HEK293 (cell line): Measurements from ENCODE around the gene GRM4.
A peak's percentile ranks its signal among the peaks of the same experiment; 100 is the strongest.

Source experiments
- CTCF ChIA-PET: fragments of 350-600 bp; formaldehyde crosslinking; extraction: SDS; loops from one replicate; lab custom pipeline; 2021; ENCODE audit warnings: antibody characterized with exemption; lab: Yijun Ruan, JAX
- POLR2A ChIA-PET: fragments of 300-600 bp; formaldehyde crosslinking; extraction: SDS; loops from one replicate; lab custom pipeline; 2020; ENCODE audit warnings: antibody characterized with exemption, inconsistent platforms; lab: Yijun Ruan, JAX
- H3K27ac ChIP-seq: fragments of 200-500 bp; sonication (Bioruptor generic); 2 replicates; pipeline ENCODE4 v1.5.1; 2014; ENCODE audit warnings: low read depth, low read length, control low read depth, inconsistent platforms; ENCODE audit errors: extremely low read depth
- H3K36me3 ChIP-seq, 2 experiments: fragments of 200-500 bp in 1 of 2; sonication (Bioruptor generic) in 1 of 2; 1 replicate in 1 of 2; 2 replicates in 1 of 2; pipeline ENCODE4 v1.5.1; 2014 to 2017; ENCODE audit warnings: inconsistent platforms in 2 of 2, low read length in 2 of 2; ENCODE audit not compliant: control insufficient read depth in 2 of 2, insufficient read depth in 1 of 2
- H3K4me1 ChIP-seq: fragments of 200-500 bp; sonication (Bioruptor generic); 2 replicates; pipeline ENCODE4 v1.5.1; 2014; ENCODE audit warnings: mild to moderate bottlenecking, low read length, inconsistent platforms; ENCODE audit not compliant: control insufficient read depth, insufficient read depth
- H3K4me3 ChIP-seq: 2 replicates; pipeline ENCODE4 v1.5.1; 2011; ENCODE audit warnings: low read depth, mild to moderate bottlenecking, control low read depth, low read length, moderate library complexity
- H3K9me3 ChIP-seq: fragments of 200-500 bp; sonication (Bioruptor generic); 2 replicates; pipeline ENCODE4 v1.5.1; 2014; ENCODE audit warnings: low read depth, low read length, inconsistent platforms; ENCODE audit not compliant: control insufficient read depth, insufficient read depth
- CTCF ChIP-seq: fragments of 450-650 bp; formaldehyde crosslinking; IDR thresholded peaks from 2 replicates; pipeline ENCODE4 v1.5.1; 2016; ENCODE audit warnings: missing biosample characterization, missing genetic modification characterization
- INSM2 ChIP-seq: fragments of 450-650 bp; formaldehyde crosslinking; IDR thresholded peaks from 2 replicates; pipeline ENCODE4 v1.5.1; 2016; ENCODE audit warnings: missing biosample characterization, missing genetic modification characterization
- MEIS1 ChIP-seq: sonication (generic); formaldehyde crosslinking; IDR thresholded peaks from 2 replicates; pipeline ENCODE4 v1.8.1; 2022; ENCODE audit warnings: missing genetic modification reagents, mild to moderate bottlenecking, borderline replicate concordance
- MZF1 ChIP-seq: fragments of 450-650 bp; formaldehyde crosslinking; IDR thresholded peaks from 2 replicates; pipeline ENCODE4 v1.5.1; 2017; ENCODE audit warnings: missing biosample characterization, missing genetic modification characterization, borderline replicate concordance
- ZBTB11 ChIP-seq: fragments of 450-650 bp; formaldehyde crosslinking; conservative IDR thresholded peaks from 2 replicates; pipeline ENCODE4 v1.5.1; 2016; ENCODE audit warnings: low read depth, missing biosample characterization, missing genetic modification characterization
- ZBTB44 ChIP-seq: fragments of 450-650 bp; IDR thresholded peaks from 2 replicates; pipeline ENCODE4 v1.5.1; 2018; ENCODE audit warnings: missing biosample characterization, mild to moderate bottlenecking, missing genetic modification characterization
- ZBTB8A ChIP-seq: fragments of 450-650 bp; formaldehyde crosslinking; IDR thresholded peaks from 2 replicates; pipeline ENCODE4 v1.5.1; 2016; ENCODE audit warnings: missing biosample characterization, missing genetic modification characterization
- ZNF266 ChIP-seq: fragments of 450-650 bp; formaldehyde crosslinking; IDR thresholded peaks from 2 replicates; pipeline ENCODE4 v1.5.1; 2016; ENCODE audit warnings: missing biosample characterization, missing genetic modification characterization, low read depth
- ZNF37A ChIP-seq: fragments of 450-650 bp; IDR thresholded peaks from 2 replicates; pipeline ENCODE4 v1.5.1; 2018; ENCODE audit warnings: missing biosample characterization, missing genetic modification characterization
- ZNF473 ChIP-seq: fragments of 450-650 bp; formaldehyde crosslinking; IDR thresholded peaks from 2 replicates; pipeline ENCODE4 v1.5.1; 2017; ENCODE audit warnings: missing biosample characterization, missing genetic modification characterization
- ZNF544 ChIP-seq: fragments of 450-650 bp; formaldehyde crosslinking; IDR thresholded peaks from 2 replicates; pipeline ENCODE4 v1.5.0; 2017; ENCODE audit warnings: missing biosample characterization, missing genetic modification characterization
- ZNF571 ChIP-seq: fragments of 450-650 bp; formaldehyde crosslinking; IDR thresholded peaks from 2 replicates; pipeline ENCODE4 v1.5.0; 2017; ENCODE audit warnings: missing biosample characterization, missing genetic modification characterization
- ZNF629 ChIP-seq: fragments of 450-650 bp; formaldehyde crosslinking; IDR thresholded peaks from 2 replicates; pipeline ENCODE4 v1.5.1; 2017; ENCODE audit warnings: missing biosample characterization, missing genetic modification characterization
- ZNF768 ChIP-seq: fragments of 450-650 bp; formaldehyde crosslinking; IDR thresholded peaks from 2 replicates; pipeline ENCODE4 v1.5.1; 2018; ENCODE audit warnings: missing biosample characterization, mild to moderate bottlenecking, missing genetic modification characterization
- ZNF791 ChIP-seq: fragments of 450-650 bp; formaldehyde crosslinking; IDR thresholded peaks from 2 replicates; pipeline ENCODE4 v1.5.1; 2016; ENCODE audit warnings: missing biosample characterization, missing genetic modification characterization
- ZNF830 ChIP-seq: fragments of 450-650 bp; IDR thresholded peaks from 2 replicates; pipeline ENCODE4 v1.5.0; 2018; ENCODE audit warnings: missing biosample characterization, missing genetic modification characterization, low read depth, mild to moderate bottlenecking, moderate library complexity
- TF ChIP-seq, protein P1 (sequence below): fragments of 450-650 bp; formaldehyde crosslinking; conservative IDR thresholded peaks from 2 replicates; pipeline ENCODE4 v1.5.1; 2016; ENCODE audit warnings: low read depth, missing biosample characterization, missing genetic modification characterization
- TF ChIP-seq, protein P2 (sequence below): fragments of 450-650 bp; formaldehyde crosslinking; IDR thresholded peaks from 2 replicates; pipeline ENCODE4 v1.5.1; 2017; ENCODE audit warnings: missing biosample characterization, missing genetic modification characterization

Gene GRM4

GRCh38 chr6:34061348-34061747, 84.5 kb downstream of the GRM4 start:
- POLR2A ChIA-PET, result no interaction called here
- Histone ChIP-seq H3K9me3 (no peaks in the 10 kb centered on the region), H3K27ac (no peak overlapping the region), H3K36me3 (no peaks in the 10 kb centered on the region), H3K4me1 (no peaks in the 10 kb centered on the region), H3K4me3 (no peak overlapping the region)
- TF ChIP-seq ZNF768 (peak; percentile 78; the same call in 1 of the 2 replicates), ZNF629 (tag by site-specific recombination) (no peak), ZNF37A (tag by site-specific recombination) (no peak)
- CTCF ChIA-PET, result interaction anchor here (0.7 to 2.4 kb wide), 3 partner anchors 93 to 369 kb away, joined by 3 to 13 read pairs (median 7); no protein-coding TSS in a partner anchor

DNA sequence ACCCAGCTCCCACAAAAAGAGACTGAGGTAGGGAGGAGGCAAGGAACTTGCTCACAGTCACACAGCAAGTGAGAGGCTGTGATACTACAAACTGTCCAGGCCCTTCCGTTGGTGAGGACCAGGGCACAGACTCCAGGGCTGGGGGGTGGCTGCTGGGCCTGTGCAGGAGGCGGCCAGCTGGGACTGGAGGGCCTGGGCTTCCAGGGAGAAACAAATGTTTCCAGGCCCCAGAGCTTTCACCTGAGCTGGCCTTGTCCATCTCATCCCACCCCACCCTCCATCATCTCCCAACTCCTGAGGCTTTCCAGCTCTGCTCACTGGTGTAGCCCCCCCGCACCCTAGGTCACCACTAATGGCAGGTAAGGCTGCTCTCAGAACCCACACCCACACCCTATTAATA, 86.0 kb downstream of the GRM4 start:
- H3K9me3 ChIP-seq, result no peaks in the 10 kb centered on the region
- H3K4me3 ChIP-seq, result no peak overlapping the region
- no peak for TF ChIP-seq ZNF791 (tag by site-specific recombination)
- TF ChIP-seq, protein P1, sequence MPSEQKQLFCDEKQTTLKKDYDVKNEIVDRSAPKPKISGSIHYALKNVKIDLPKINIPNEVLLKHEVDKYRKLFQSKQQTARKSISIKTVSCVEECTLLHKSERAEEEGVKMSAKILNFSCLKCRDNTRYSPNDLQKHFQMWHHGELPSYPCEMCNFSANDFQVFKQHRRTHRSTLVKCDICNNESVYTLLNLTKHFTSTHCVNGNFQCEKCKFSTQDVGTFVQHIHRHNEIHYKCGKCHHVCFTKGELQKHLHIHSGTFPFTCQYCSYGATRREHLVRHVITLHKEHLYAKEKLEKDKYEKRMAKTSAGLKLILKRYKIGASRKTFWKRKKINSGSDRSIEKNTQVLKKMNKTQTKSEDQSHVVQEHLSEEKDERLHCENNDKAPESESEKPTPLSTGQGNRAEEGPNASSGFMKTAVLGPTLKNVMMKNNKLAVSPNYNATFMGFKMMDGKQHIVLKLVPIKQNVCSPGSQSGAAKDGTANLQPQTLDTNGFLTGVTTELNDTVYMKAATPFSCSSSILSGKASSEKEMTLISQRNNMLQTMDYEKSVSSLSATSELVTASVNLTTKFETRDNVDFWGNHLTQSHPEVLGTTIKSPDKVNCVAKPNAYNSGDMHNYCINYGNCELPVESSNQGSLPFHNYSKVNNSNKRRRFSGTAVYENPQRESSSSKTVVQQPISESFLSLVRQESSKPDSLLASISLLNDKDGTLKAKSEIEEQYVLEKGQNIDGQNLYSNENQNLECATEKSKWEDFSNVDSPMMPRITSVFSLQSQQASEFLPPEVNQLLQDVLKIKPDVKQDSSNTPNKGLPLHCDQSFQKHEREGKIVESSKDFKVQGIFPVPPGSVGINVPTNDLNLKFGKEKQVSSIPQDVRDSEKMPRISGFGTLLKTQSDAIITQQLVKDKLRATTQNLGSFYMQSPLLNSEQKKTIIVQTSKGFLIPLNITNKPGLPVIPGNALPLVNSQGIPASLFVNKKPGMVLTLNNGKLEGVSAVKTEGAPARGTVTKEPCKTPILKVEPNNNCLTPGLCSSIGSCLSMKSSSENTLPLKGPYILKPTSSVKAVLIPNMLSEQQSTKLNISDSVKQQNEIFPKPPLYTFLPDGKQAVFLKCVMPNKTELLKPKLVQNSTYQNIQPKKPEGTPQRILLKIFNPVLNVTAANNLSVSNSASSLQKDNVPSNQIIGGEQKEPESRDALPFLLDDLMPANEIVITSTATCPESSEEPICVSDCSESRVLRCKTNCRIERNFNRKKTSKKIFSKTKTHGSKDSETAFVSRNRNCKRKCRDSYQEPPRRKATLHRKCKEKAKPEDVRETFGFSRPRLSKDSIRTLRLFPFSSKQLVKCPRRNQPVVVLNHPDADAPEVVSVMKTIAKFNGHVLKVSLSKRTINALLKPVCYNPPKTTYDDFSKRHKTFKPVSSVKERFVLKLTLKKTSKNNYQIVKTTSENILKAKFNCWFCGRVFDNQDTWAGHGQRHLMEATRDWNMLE (tag by site-specific recombination), result no peak
- TF ChIP-seq MZF1 (tag by site-specific recombination), result no peak
- TF ChIP-seq ZNF830 (tag by site-specific recombination), result no peak
- TF ChIP-seq ZNF473, result no peak
- no peak for TF ChIP-seq ZBTB8A (tag by site-specific recombination)
- TF ChIP-seq ZBTB11, result no peak
- no peak for TF ChIP-seq ZNF544 (tag by site-specific recombination)
- TF ChIP-seq, protein P2, sequence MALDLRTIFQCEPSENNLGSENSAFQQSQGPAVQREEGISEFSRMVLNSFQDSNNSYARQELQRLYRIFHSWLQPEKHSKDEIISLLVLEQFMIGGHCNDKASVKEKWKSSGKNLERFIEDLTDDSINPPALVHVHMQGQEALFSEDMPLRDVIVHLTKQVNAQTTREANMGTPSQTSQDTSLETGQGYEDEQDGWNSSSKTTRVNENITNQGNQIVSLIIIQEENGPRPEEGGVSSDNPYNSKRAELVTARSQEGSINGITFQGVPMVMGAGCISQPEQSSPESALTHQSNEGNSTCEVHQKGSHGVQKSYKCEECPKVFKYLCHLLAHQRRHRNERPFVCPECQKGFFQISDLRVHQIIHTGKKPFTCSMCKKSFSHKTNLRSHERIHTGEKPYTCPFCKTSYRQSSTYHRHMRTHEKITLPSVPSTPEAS (tag by site-specific recombination), result no peak
- TF ChIP-seq ZNF266, result no peak
- TF ChIP-seq MEIS1 (CRISPR knock-in tag), result no peak
- no peak for TF ChIP-seq ZNF571
- no peak for TF ChIP-seq CTCF (tag by site-specific recombination)
- no peak for TF ChIP-seq ZBTB44 (tag by site-specific recombination)
- no peak for TF ChIP-seq INSM2

More for the DNA sequence above, 86.0 kb downstream of the GRM4 start:
- ChIA-PET POLR2A (no interaction called here), CTCF (interaction anchor here (0.6 to 2.4 kb wide), 3 partner anchors 95 to 355 kb away, joined by 3 to 13 read pairs (median 4); no protein-coding TSS in a partner anchor)
- H3K27ac ChIP-seq, result no peak overlapping the region
- no peaks in the 10 kb centered on the region for H3K36me3 ChIP-seq
- H3K4me1 ChIP-seq, result no peaks in the 10 kb centered on the region
